ENCODE results near the gene RDH16.
"Not testable (repeated sequence)": the region's sequence is repeated elsewhere in the genome, so short reads cannot be mapped to it uniquely, and the experiment has no call there.

RDH16 gene

GRCh38 chr12:56943878-56944277, 13.5 kb downstream of the RDH16 start:
- H3K4me3 ChIP-seq (ENCODE audit: low read depth, low read length), result no peak overlapping the region
- no peak for TF ChIP-seq CTCF (IDR thresholded peaks at IDR 0.05; ENCODE audit: low read depth, low read length)

GRCh38 chr12:56943374-56943773, 14.0 kb downstream of the RDH16 start:
- not testable (repeated sequence) for H3K4me3 ChIP-seq (ENCODE audit: low read depth, low read length)

GRCh38 chr12:56941299-56942017, 15.9 kb downstream of the RDH16 start:
- no peak for TF ChIP-seq CTCF (IDR thresholded peaks at IDR 0.05; ENCODE audit: low read depth, low read length)
- no peak overlapping the region for H3K4me3 ChIP-seq (ENCODE audit: low read depth, low read length)

- H3K4me3 ChIP-seq (ENCODE audit: low read depth, low read length), result not testable (repeated sequence)
Observed at GRCh38 chr12:56940942-56941298, 16.5 kb downstream of the RDH16 start.

- TF ChIP-seq CTCF (IDR thresholded peaks at IDR 0.05; ENCODE audit: low read depth, low read length), result no peak
- no peak overlapping the region for H3K4me3 ChIP-seq (ENCODE audit: low read depth, low read length)
Observed at GRCh38 chr12:56935752-56936151, 21.7 kb downstream of the RDH16 start.

GRCh38 chr12:56935157-56935556, 22.3 kb downstream of the RDH16 start:
- H3K4me3 ChIP-seq (ENCODE audit: low read depth, low read length), result no peak overlapping the region
- TF ChIP-seq CTCF (IDR thresholded peaks at IDR 0.05; ENCODE audit: low read depth, low read length), result no peak

- no peak for TF ChIP-seq CTCF (IDR thresholded peaks at IDR 0.05; ENCODE audit: low read depth, low read length)
- no peak within 1 kb of the TSS for H3K4me3 ChIP-seq (ENCODE audit: low read depth, low read length)
Observed at GRCh38 chr12:56933826-56934625, 23.4 kb downstream of the RDH16 start, which contains the start of gene SDR9C7. SDR9C7 (minus strand) TSS chr12:56934408; CDS start chr12:56934261, 147 bp downstream.

GRCh38 chr12:56932867-56933266, 24.5 kb downstream of the RDH16 start:
- no peak for TF ChIP-seq CTCF (IDR thresholded peaks at IDR 0.05; ENCODE audit: low read depth, low read length)
- no peak overlapping the region for H3K4me3 ChIP-seq (ENCODE audit: low read depth, low read length)
